ENCODE measurements around the gene KCNN3.

Gene KCNN3

GRCh38 chr1:154821083-154821482 lies 49.0 kb downstream of the KCNN3 start:
- ChIA-PET POLR2A (no interaction called here), CTCF (interaction anchor here (1.1 kb wide), 1 partner anchor 57 kb away, joined by 3 read pairs; no protein-coding TSS in a partner anchor)
- no peak overlapping the region for H3K4me3 ChIP-seq (ENCODE audit: low read depth, low read length)
- H3K9me3 ChIP-seq (ENCODE audit: control insufficient read depth, insufficient read depth, low read depth, low read length), result no peaks in the 10 kb centered on the region
- no peaks in the 10 kb centered on the region for H3K4me1 ChIP-seq (ENCODE audit: control insufficient read depth, insufficient read depth, low read length)
- TF ChIP-seq ZNF707 (tag by site-specific recombination; IDR thresholded peaks at IDR 0.05) (no peak), ZNF658 (tag by site-specific recombination; IDR thresholded peaks at IDR 0.05) (no peak), ZNF132 (tag by site-specific recombination; IDR thresholded peaks at IDR 0.05; ENCODE audit: borderline replicate concordance) (no peak), ZNF585B (tag by site-specific recombination; IDR thresholded peaks at IDR 0.05) (no peak), ZNF394 (tag by site-specific recombination; IDR thresholded peaks at IDR 0.05; ENCODE audit: borderline replicate concordance) (no peak)
- TF ChIP-seq, protein P1, sequence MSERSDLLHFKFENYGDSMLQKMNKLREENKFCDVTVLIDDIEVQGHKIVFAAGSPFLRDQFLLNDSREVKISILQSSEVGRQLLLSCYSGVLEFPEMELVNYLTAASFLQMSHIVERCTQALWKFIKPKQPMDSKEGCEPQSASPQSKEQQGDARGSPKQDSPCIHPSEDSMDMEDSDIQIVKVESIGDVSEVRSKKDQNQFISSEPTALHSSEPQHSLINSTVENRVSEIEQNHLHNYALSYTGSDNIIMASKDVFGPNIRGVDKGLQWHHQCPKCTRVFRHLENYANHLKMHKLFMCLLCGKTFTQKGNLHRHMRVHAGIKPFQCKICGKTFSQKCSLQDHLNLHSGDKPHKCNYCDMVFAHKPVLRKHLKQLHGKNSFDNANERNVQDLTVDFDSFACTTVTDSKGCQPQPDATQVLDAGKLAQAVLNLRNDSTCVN (tag by site-specific recombination; optimal IDR thresholded peaks at IDR 0.05), result no peak
- H3K27ac ChIP-seq (ENCODE audit: extremely low read depth, low read depth, low read length), result no peak overlapping the region
- no peaks in the 10 kb centered on the region for H3K36me3 ChIP-seq (ENCODE audit: control insufficient read depth in 2 of 2, insufficient read depth in 1 of 2, low read length in 2 of 2)

GRCh38 chr1:154820646-154821045 lies 49.4 kb downstream of the KCNN3 start:
- TF ChIP-seq SP7 (tag by site-specific recombination; IDR thresholded peaks at IDR 0.05), result no peak
- TF ChIP-seq, protein P2, sequence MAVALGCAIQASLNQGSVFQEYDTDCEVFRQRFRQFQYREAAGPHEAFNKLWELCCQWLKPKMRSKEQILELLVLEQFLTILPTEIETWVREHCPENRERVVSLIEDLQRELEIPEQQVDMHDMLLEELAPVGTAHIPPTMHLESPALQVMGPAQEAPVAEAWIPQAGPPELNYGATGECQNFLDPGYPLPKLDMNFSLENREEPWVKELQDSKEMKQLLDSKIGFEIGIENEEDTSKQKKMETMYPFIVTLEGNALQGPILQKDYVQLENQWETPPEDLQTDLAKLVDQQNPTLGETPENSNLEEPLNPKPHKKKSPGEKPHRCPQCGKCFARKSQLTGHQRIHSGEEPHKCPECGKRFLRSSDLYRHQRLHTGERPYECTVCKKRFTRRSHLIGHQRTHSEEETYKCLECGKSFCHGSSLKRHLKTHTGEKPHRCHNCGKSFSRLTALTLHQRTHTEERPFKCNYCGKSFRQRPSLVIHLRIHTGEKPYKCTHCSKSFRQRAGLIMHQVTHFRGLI (tag by site-specific recombination; IDR thresholded peaks at IDR 0.05), result no peak
- TF ChIP-seq HOXD13 (CRISPR knock-in tag; IDR thresholded peaks at IDR 0.05; ENCODE audit: borderline replicate concordance), result no peak
- no peak for TF ChIP-seq ZNF350 (tag by site-specific recombination; IDR thresholded peaks at IDR 0.05)
- TF ChIP-seq ZNF184 (tag by site-specific recombination; IDR thresholded peaks at IDR 0.05), result no peak
- TF ChIP-seq, protein P3, sequence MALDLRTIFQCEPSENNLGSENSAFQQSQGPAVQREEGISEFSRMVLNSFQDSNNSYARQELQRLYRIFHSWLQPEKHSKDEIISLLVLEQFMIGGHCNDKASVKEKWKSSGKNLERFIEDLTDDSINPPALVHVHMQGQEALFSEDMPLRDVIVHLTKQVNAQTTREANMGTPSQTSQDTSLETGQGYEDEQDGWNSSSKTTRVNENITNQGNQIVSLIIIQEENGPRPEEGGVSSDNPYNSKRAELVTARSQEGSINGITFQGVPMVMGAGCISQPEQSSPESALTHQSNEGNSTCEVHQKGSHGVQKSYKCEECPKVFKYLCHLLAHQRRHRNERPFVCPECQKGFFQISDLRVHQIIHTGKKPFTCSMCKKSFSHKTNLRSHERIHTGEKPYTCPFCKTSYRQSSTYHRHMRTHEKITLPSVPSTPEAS (tag by site-specific recombination; IDR thresholded peaks at IDR 0.05), result no peak
- no peak for TF ChIP-seq ZNF155 (tag by site-specific recombination; IDR thresholded peaks at IDR 0.05)
- TF ChIP-seq ZNF530 (tag by site-specific recombination; IDR thresholded peaks at IDR 0.05; ENCODE audit: low read depth), result no peak
- no peak for TF ChIP-seq ZXDB (tag by site-specific recombination; IDR thresholded peaks at IDR 0.05)
- TF ChIP-seq ZNF791 (tag by site-specific recombination; IDR thresholded peaks at IDR 0.05), result no peak
- TF ChIP-seq OSR2 (tag by site-specific recombination; IDR thresholded peaks at IDR 0.05), result no peak
- no peak for TF ChIP-seq ZNF148 (tag by site-specific recombination; IDR thresholded peaks at IDR 0.05; ENCODE audit: borderline replicate concordance)
- TF ChIP-seq ZNF146 (tag by site-specific recombination; IDR thresholded peaks at IDR 0.05), result no peak
- TF ChIP-seq ZNF391 (tag by site-specific recombination; IDR thresholded peaks at IDR 0.05; ENCODE audit: borderline replicate concordance, low read depth), result no peak
- no peak for TF ChIP-seq GLIS2 (tag by site-specific recombination; IDR thresholded peaks at IDR 0.05)
- no peak for TF ChIP-seq SP3 (tag by site-specific recombination; IDR thresholded peaks at IDR 0.05)
- TF ChIP-seq ZNF335 (tag by site-specific recombination; conservative IDR thresholded peaks at IDR 0.05), result no peak
- no peaks in the 10 kb centered on the region for H3K9me3 ChIP-seq (ENCODE audit: control insufficient read depth, insufficient read depth, low read depth, low read length)
- CTCF ChIA-PET, result interaction anchor here (1.1 kb wide), 1 partner anchor 58 kb away, joined by 3 read pairs; no protein-coding TSS in a partner anchor
- H3K4me3 ChIP-seq (ENCODE audit: low read depth, low read length), result no peak overlapping the region
- H3K27ac ChIP-seq (ENCODE audit: extremely low read depth, low read depth, low read length), result no peak overlapping the region
- H3K36me3 ChIP-seq (ENCODE audit: control insufficient read depth in 2 of 2, insufficient read depth in 1 of 2, low read length in 2 of 2), result no peaks in the 10 kb centered on the region
- no peaks in the 10 kb centered on the region for H3K4me1 ChIP-seq (ENCODE audit: control insufficient read depth, insufficient read depth, low read length)
- POLR2A ChIA-PET, result no interaction called here
